Nephron progenitor cell (in vitro differentiated cells): ENCODE results near the gene TMEM203.

Experiments
- DNase-seq: peaks from one replicate; pipeline ENCODE4 v3.0.0; 2021
- H3K27ac Mint-ChIP-seq: 2 replicates; pipeline ENCODE4 v1.8.0; 2021; ENCODE audit warnings: mild to moderate bottlenecking, moderate library complexity, mixed read lengths
- H3K27me3 Mint-ChIP-seq: 2 replicates; pipeline ENCODE4 v1.8.0; 2021; ENCODE audit warnings: mild to moderate bottlenecking, low read depth, mixed read lengths; ENCODE audit not compliant: poor library complexity
- H3K36me3 Mint-ChIP-seq: 2 replicates; pipeline ENCODE4 v1.8.0; 2021; ENCODE audit warnings: low read depth, mixed read lengths
- H3K4me1 Mint-ChIP-seq: 2 replicates; pipeline ENCODE4 v1.8.0; 2021; ENCODE audit warnings: mixed read lengths
- H3K4me3 Mint-ChIP-seq: 2 replicates; pipeline ENCODE4 v1.8.0; 2021; ENCODE audit warnings: mild to moderate bottlenecking, moderate library complexity, mixed read lengths
- H3K9me3 Mint-ChIP-seq: 2 replicates; pipeline ENCODE4 v1.8.0; 2021; ENCODE audit warnings: mild to moderate bottlenecking, moderate library complexity, mixed read lengths
- CTCF ChIP-seq: fragments of 200-600 bp; sonication (generic); IDR thresholded peaks from 2 replicates; pipeline ENCODE4 v1.5.0; 2021; ENCODE audit warnings: antibody characterized with exemption

TMEM203 gene

GRCh38 chr9:137202966-137203365, 2.5 kb downstream of the TMEM203 start:
- Mint-ChIP-seq H3K9me3 (no peaks in the 10 kb centered on the region), H3K27me3 (no peaks in the 10 kb centered on the region), H3K36me3 (peaks cover 10% of the 10 kb centered on the region), H3K27ac (no peak overlapping the region), H3K4me3 (peak overlapping the region; percentile 15), H3K4me1 (peaks cover 63% of the 10 kb centered on the region)
- TF ChIP-seq CTCF, result no peak
- no peak for DNase-seq

- Mint-ChIP-seq H3K9me3 (no peaks in the 10 kb centered on the region), H3K4me1 (peaks cover 49% of the 10 kb centered on the region), H3K36me3 (no peaks in the 10 kb centered on the region), H3K27me3 (no peaks in the 10 kb centered on the region), H3K4me3 (peak overlapping the region; percentile 84), H3K27ac (peak overlapping the region; percentile 68)
- no peak for TF ChIP-seq CTCF
- DNase-seq, result no peak
Measured at GRCh38 chr9:137201205-137201868, 4.1 kb downstream of the TMEM203 start.

- no peak for TF ChIP-seq CTCF
- Mint-ChIP-seq H3K9me3 (no peaks in the 10 kb centered on the region), H3K36me3 (no peaks in the 10 kb centered on the region), H3K4me3 (peak within 1 kb of the TSS; percentile 84), H3K27me3 (no peaks in the 10 kb centered on the region), H3K27ac (peak within 1 kb of the TSS; percentile 68), H3K4me1 (peaks cover 42% of the 10 kb centered on the region)
- peak; percentile 99 for DNase-seq
Measured at GRCh38 chr9:137200311-137201204, 4.9 kb downstream of the TMEM203 start, which contains the start of gene TPRN. Gene TPRN (minus strand): TSS chr9:137200741. CDS start chr9:137200711, 30 bp downstream.

GRCh38 chr9:137199411-137200121, 5.9 kb downstream of the TMEM203 start:
- peak; percentile 41 for DNase-seq
- H3K27me3 Mint-ChIP-seq, result no peaks in the 10 kb centered on the region
- H3K4me1 Mint-ChIP-seq, result peaks cover 38% of the 10 kb centered on the region
- no peak overlapping the region for H3K27ac Mint-ChIP-seq
- H3K36me3 Mint-ChIP-seq, result no peaks in the 10 kb centered on the region
- H3K4me3 Mint-ChIP-seq, result peak overlapping the region; percentile 83
- no peaks in the 10 kb centered on the region for H3K9me3 Mint-ChIP-seq
- no peak for TF ChIP-seq CTCF

GRCh38 chr9:137198902-137199283, 6.6 kb downstream of the TMEM203 start:
- Mint-ChIP-seq H3K4me1 (peaks cover 31% of the 10 kb centered on the region), H3K27me3 (no peaks in the 10 kb centered on the region), H3K4me3 (peak overlapping the region; percentile 34), H3K27ac (no peak overlapping the region), H3K9me3 (no peaks in the 10 kb centered on the region), H3K36me3 (no peaks in the 10 kb centered on the region)
- TF ChIP-seq CTCF, result no peak
- DNase-seq, result no peak
